ENCODE data around the gene RAD1.

- no peak for TF ChIP-seq CBX2 (IDR thresholded peaks at IDR 0.05; ENCODE audit: borderline replicate concordance, low read depth)
- no peak for TF ChIP-seq CTCF (IDR thresholded peaks at IDR 0.05)
- TF ChIP-seq JUN (IDR thresholded peaks at IDR 0.05): no peak
- TF ChIP-seq RFX5 (IDR thresholded peaks at IDR 0.05): no peak
- no peak for TF ChIP-seq MAX (IDR thresholded peaks at IDR 0.05)
- TF ChIP-seq MYC (IDR thresholded peaks at IDR 0.05; ENCODE audit: borderline replicate concordance, low read length): no peak
- no peak for TF ChIP-seq EP300 (IDR thresholded peaks at IDR 0.05)
- no peak for TF ChIP-seq TFCP2L1 (CRISPR knock-in tag; IDR thresholded peaks at IDR 0.05)
- TF ChIP-seq NR3C1 (IDR thresholded peaks at IDR 0.05): no peak
- no peak for TF ChIP-seq POLR2A (IDR thresholded peaks at IDR 0.05; ENCODE audit: low read length)
- no peak for TF ChIP-seq CEBPB (IDR thresholded peaks at IDR 0.05)
- TF ChIP-seq RAD21 (conservative IDR thresholded peaks at IDR 0.05 in 1 of 2, IDR thresholded peaks at IDR 0.05 in 1 of 2): no peak
- no peak for TF ChIP-seq CHD4 (IDR thresholded peaks at IDR 0.05; ENCODE audit: borderline replicate concordance)
- no peak for TF ChIP-seq NFE2L2 (conservative IDR thresholded peaks at IDR 0.05; ENCODE audit: low read length)
Observed at GRCh38 chr5:34891981-34892380, 23.3 kb downstream of the RAD1 start.

Measured in A549 (cell line).